ENCODE results near the gene ABCG2.

DNA sequence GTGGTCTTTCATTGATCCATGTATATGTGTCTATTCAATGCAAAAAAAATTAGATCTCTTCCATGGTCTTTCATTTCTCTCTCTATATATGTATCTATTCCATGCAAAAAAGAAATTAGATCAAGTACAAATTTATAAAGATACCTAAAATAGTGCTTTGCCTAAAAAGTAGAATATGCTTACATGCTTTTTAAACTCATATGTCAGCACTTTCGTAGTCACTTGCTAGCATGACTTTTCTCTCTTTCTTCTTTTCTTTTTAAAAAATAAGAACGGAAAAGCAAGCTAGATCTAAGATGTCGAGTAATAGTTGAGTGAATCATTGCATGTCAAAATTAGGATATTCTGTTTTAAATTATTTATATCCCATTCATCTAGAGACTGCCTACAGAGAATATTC is 100.1 kb downstream of the ABCG2 start:
- no peak for TF ChIP-seq RAD21 (IDR thresholded peaks at IDR 0.05; ENCODE audit: low read length)
- TF ChIP-seq CTCF (conservative IDR thresholded peaks at IDR 0.05; ENCODE audit: low read depth, low read length) = no peak
- no peak for TF ChIP-seq CEBPB (IDR thresholded peaks at IDR 0.05; ENCODE audit: low read depth, low read length)
- no peak for TF ChIP-seq MAZ (IDR thresholded peaks at IDR 0.05; ENCODE audit: borderline replicate concordance, low read depth, low read length)
- TF ChIP-seq MXI1 (IDR thresholded peaks at IDR 0.05; ENCODE audit: borderline replicate concordance, low read depth, low read length) = no peak
- no peak for TF ChIP-seq POLR2A (IDR thresholded peaks at IDR 0.05; ENCODE audit: low read depth, low read length)
- TF ChIP-seq RCOR1 (IDR thresholded peaks at IDR 0.05; ENCODE audit: insufficient replicate concordance, low read length) = no peak

All from IMR-90 (cell line).